H1 (cell line): Measurements from ENCODE around the gene TARP.

ENCODE experiments used
- BRCA1 ChIP-seq: IDR thresholded peaks from 2 replicates; pipeline ENCODE4 v1.6.1; 2012; ENCODE audit warnings: low read depth, low read length, improper control_type of control experiment
- CBX5 ChIP-seq: fragments of 300-800, 300-1000 bp; sonication (generic); IDR thresholded peaks from 2 replicates; pipeline ENCODE4 v1.7.1; 2016; ENCODE audit warnings: antibody characterized with exemption, low read length, low read depth
- CHD2 ChIP-seq: IDR thresholded peaks from 2 replicates; pipeline ENCODE4 v1.6.1; 2012; ENCODE audit warnings: low read length, improper control_type of control experiment
- CREB1 ChIP-seq: IDR thresholded peaks from 2 replicates; pipeline ENCODE4 v1.6.1; 2012; ENCODE audit warnings: inconsistent platforms
- EP300 ChIP-seq, 2 experiments: IDR thresholded peaks; 1 replicate in 1 of 2; 2 replicates in 1 of 2; pipeline ENCODE4 v1.6.1; 2011 to 2012; ENCODE audit warnings: low read depth in 2 of 2, low read length in 2 of 2, mild to moderate bottlenecking in 2 of 2, borderline replicate concordance in 1 of 2, inconsistent platforms in 1 of 2, moderate library complexity in 1 of 2
- EZH2 ChIP-seq: fragments of 200-600 bp; sonication (generic); IDR thresholded peaks from 2 replicates; pipeline ENCODE4 v1.7.1; 2012; ENCODE audit warnings: low read depth, mild to moderate bottlenecking, moderate library complexity, low read length, inconsistent platforms; ENCODE audit not compliant: severe bottlenecking

Gene TARP

GRCh38 chr7:38248069-38248567 is 25.3 kb downstream of the TARP start (continued):
- no peak for TF ChIP-seq CBX5
- no peak for TF ChIP-seq EP300 (IDR thresholded peaks at IDR 0.05; ENCODE audit: borderline replicate concordance in 1 of 2, low read depth in 2 of 2, low read length in 2 of 2)
- no peak for TF ChIP-seq CREB1
- no peak for TF ChIP-seq CHD2
- TF ChIP-seq BRCA1: no peak
- no peak for TF ChIP-seq EZH2
- TF ChIP-seq, all 59 proteins: peak for 0
